H1 (cell line): ENCODE measurements around the gene ZDHHC9. TPM values are rescaled to one million over a fixed set of nuclear protein-coding genes. Genes with fewer than 3 reads are reported as not detected.

Experiments
- SIRT6 ChIP-seq: IDR thresholded peaks from one replicate; pipeline ENCODE4 v1.7.1; 2012; ENCODE audit warnings: low read length, inconsistent platforms
- SRF ChIP-seq: IDR thresholded peaks from 2 replicates; pipeline ENCODE4 v1.6.1; 2011; ENCODE audit warnings: mild to moderate bottlenecking, low read depth, low read length, moderate library complexity
- YY1 ChIP-seq: IDR thresholded peaks from 2 replicates; pipeline ENCODE4 v1.6.1; 2011; ENCODE audit warnings: low read depth, mild to moderate bottlenecking, low read length
- polyA plus RNA-seq, 7 experiments: library from polyadenylated mRNA; depleted of rRNA in 3 of 7; stranded (reverse) in 5 of 7; unstranded in 2 of 7; fragments of >200 nt in 5 of 7; fragments of 200-250 nt in 2 of 7; gene quantifications; 1 replicate in 5 of 7; 2 replicates in 1 of 7; 4 replicates in 1 of 7; pipeline versions ENCODE4 v1.2.1 to v1.2.3, GENCODE V29; 2011 to 2013; ENCODE audit warnings: missing spikeins in 2 of 7, mixed read lengths in 2 of 7
- total RNA-seq: library from RNA; stranded (reverse); fragmentation: NEBNext Ultra II Directional; extraction: Animal tissue kit (Norgen Biotek cat#: 25700); gene quantifications from 2 replicates; pipeline ENCODE4 v1.2.1, GENCODE V29; 2021

The ZDHHC9 gene
- total and polyA plus RNA-seq, 2 of the 8 experiments (the other 6 are each of a cell fraction or from before 2014, with no cell fraction given) = 18.1 to 28.3 TPM

DNA sequence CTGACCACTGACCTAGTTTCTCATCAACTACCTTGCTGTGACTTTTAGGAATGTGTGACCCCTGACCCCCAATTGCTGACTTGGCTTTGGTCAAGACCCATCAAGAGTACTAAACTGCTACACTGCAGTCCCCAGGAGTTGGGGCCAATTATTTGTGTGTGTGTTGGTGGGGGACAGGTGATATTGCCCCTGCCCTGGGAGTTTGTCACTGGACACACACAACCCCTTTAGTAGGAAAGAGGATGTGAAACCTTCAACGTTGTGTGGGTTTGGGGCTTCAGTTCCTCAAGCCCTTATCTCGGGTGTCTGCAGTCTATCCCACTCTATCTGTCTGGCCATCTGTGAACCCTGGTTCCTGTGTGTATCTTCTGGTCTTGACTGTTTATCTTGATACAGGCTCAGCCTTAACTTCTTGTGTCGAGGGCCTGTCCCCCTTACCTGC is 57.5 kb downstream of the ZDHHC9 start (continued):
- no peak for TF ChIP-seq YY1
- no peak for TF ChIP-seq SRF
- TF ChIP-seq SIRT6 = no peak
